Breast epithelium (tissue), 3 donors: Measurements from ENCODE around the gene DIO1.

Experiments used
- CTCF ChIP-seq, 3 donors: fragments of 450-650 bp; IDR thresholded peaks; one replicate each; pipeline ENCODE4 v1.5.1; 2016 to 2017; ENCODE audit warnings: antibody characterized with exemption in 3 of 3, mild to moderate bottlenecking in 3 of 3, moderate library complexity in 3 of 3
- POLR2A ChIP-seq: fragments of 450-650 bp; IDR thresholded peaks from one replicate; pipeline ENCODE4 v1.6.1; 2016; ENCODE audit warnings: antibody characterized with exemption, mild to moderate bottlenecking, moderate library complexity
- POLR2AphosphoS5 ChIP-seq, 3 donors: sonication (generic); formaldehyde crosslinking; IDR thresholded peaks; one replicate each; pipeline ENCODE4 v1.6.1; 2017; ENCODE audit warnings: antibody characterized with exemption in 3 of 3

- TF ChIP-seq CTCF (IDR thresholded peaks at IDR 0.05) (no peak), POLR2A (no peak), POLR2AphosphoS5 (IDR thresholded peaks at IDR 0.05) (no peak)
These were observed 53.4 kb downstream of the DIO1 start for GRCh38 chr1:53947172-53947907.
